Measurements from ENCODE around the gene YARS1. TPM values are rescaled to one million over a fixed set of nuclear protein-coding genes. Genes with fewer than 3 reads are reported as not detected.

Gene YARS1
- total and polyA plus RNA-seq, 2 of the 13 experiments (the other 11 are each of a cell fraction or from before 2014, with no cell fraction given) = 50.1 to 113 TPM

DNA sequence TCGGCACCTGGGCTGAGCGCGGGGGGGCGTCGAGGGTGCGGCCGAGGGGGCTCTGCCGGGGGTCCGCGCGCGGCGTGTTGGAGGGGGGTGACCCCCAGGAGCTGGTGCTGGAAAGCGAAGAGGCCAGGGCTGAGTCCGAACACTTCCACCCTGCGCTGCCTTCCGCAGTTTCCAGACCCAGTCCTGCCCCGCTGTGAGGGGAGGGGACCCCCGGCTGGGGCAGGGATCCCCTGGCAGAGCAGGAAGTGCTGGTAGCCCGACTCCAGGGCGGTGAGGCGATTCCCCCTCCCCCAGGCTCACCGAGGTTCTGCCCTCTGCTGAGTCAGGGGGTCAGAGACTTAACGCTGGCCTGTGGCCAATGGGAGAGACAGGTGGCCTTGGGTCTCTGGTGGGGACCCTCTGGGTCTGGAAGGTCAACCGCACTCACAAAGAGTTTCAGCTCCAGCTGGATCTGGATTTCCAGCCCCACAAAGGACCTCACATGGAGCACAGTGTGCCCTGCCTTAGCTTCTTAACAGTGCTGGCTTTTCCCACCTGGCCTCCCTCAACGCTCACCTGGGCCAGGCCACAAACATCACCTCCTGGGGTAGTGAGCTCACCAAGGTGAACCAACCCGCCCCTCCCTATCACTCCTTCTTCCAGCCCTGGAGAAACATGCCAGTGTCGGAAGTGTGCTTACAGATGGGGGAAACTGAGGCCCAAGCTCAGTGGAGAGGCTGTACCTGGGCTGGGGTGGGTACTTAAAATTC is 74.8 kb downstream of the YARS1 start (continued):
- TF ChIP-seq, protein P1, sequence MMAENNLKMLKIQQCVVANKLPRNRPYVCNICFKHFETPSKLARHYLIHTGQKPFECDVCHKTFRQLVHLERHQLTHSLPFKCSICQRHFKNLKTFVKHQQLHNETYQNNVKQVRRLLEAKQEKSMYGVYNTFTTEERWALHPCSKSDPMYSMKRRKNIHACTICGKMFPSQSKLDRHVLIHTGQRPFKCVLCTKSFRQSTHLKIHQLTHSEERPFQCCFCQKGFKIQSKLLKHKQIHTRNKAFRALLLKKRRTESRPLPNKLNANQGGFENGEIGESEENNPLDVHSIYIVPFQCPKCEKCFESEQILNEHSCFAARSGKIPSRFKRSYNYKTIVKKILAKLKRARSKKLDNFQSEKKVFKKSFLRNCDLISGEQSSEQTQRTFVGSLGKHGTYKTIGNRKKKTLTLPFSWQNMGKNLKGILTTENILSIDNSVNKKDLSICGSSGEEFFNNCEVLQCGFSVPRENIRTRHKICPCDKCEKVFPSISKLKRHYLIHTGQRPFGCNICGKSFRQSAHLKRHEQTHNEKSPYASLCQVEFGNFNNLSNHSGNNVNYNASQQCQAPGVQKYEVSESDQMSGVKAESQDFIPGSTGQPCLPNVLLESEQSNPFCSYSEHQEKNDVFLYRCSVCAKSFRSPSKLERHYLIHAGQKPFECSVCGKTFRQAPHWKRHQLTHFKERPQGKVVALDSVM (CRISPR knock-in tag; IDR thresholded peaks at IDR 0.05) = no peak
- TF ChIP-seq ZBTB7B (CRISPR knock-in tag; IDR thresholded peaks at IDR 0.05) = peak; percentile 80
- TF ChIP-seq, protein P2, sequence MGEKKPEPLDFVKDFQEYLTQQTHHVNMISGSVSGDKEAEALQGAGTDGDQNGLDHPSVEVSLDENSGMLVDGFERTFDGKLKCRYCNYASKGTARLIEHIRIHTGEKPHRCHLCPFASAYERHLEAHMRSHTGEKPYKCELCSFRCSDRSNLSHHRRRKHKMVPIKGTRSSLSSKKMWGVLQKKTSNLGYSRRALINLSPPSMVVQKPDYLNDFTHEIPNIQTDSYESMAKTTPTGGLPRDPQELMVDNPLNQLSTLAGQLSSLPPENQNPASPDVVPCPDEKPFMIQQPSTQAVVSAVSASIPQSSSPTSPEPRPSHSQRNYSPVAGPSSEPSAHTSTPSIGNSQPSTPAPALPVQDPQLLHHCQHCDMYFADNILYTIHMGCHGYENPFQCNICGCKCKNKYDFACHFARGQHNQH (CRISPR knock-in tag; IDR thresholded peaks at IDR 0.05) = 0 out of 2 replicates have a peak, but pooled peaks have one; percentile 32
- TF ChIP-seq TCF7L2 (IDR thresholded peaks at IDR 0.05; ENCODE audit: low read depth, low read length) = no peak
- no peak for TF ChIP-seq PRPF4 (IDR thresholded peaks at IDR 0.05; ENCODE audit: low read depth, low read length, poor library complexity, severe bottlenecking)
- TF ChIP-seq ZNF709 (CRISPR knock-in tag; IDR thresholded peaks at IDR 0.05) = no peak
- TF ChIP-seq ZBTB42 (CRISPR knock-in tag; IDR thresholded peaks at IDR 0.05) = no peak
- no peak; the same call in 1 of the 2 replicates for TF ChIP-seq EEA1 (CRISPR knock-in tag; IDR thresholded peaks at IDR 0.05; ENCODE audit: borderline replicate concordance)
- TF ChIP-seq RBM39 (IDR thresholded peaks at IDR 0.05; ENCODE audit: low read depth, low read length, poor library complexity, severe bottlenecking) = no peak
- no peak for TF ChIP-seq ZNF335 (CRISPR knock-in tag; IDR thresholded peaks at IDR 0.05)
- no peak for TF ChIP-seq FOXJ3 (CRISPR knock-in tag; IDR thresholded peaks at IDR 0.05; ENCODE audit: borderline replicate concordance)
- TF ChIP-seq SRY (CRISPR knock-in tag; IDR thresholded peaks at IDR 0.05) = 0 out of 2 replicates have a peak, but pooled peaks have one; percentile 21
- no peak for TF ChIP-seq PCBP1 (IDR thresholded peaks at IDR 0.05; ENCODE audit: borderline replicate concordance, low read depth, low read length)
- TF ChIP-seq ZNF251 (CRISPR knock-in tag; IDR thresholded peaks at IDR 0.05) = no peak
- no peak for TF ChIP-seq ATF1 (CRISPR knock-in tag; IDR thresholded peaks at IDR 0.05)
- 0 out of 2 replicates have a peak, but pooled peaks have one; percentile 27 for TF ChIP-seq BORCS8-MEF2B (CRISPR knock-in tag; IDR thresholded peaks at IDR 0.05)
- TF ChIP-seq, protein P3, sequence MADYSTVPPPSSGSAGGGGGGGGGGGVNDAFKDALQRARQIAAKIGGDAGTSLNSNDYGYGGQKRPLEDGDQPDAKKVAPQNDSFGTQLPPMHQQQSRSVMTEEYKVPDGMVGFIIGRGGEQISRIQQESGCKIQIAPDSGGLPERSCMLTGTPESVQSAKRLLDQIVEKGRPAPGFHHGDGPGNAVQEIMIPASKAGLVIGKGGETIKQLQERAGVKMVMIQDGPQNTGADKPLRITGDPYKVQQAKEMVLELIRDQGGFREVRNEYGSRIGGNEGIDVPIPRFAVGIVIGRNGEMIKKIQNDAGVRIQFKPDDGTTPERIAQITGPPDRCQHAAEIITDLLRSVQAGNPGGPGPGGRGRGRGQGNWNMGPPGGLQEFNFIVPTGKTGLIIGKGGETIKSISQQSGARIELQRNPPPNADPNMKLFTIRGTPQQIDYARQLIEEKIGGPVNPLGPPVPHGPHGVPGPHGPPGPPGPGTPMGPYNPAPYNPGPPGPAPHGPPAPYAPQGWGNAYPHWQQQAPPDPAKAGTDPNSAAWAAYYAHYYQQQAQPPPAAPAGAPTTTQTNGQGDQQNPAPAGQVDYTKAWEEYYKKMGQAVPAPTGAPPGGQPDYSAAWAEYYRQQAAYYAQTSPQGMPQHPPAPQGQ (CRISPR knock-in tag; IDR thresholded peaks at IDR 0.05; ENCODE audit: borderline replicate concordance) = no peak
- TF ChIP-seq ZBTB3 (CRISPR knock-in tag; IDR thresholded peaks at IDR 0.05; ENCODE audit: borderline replicate concordance, low read depth) = no peak
- TF ChIP-seq ZBTB43 (CRISPR knock-in tag; conservative IDR thresholded peaks at IDR 0.05) = no peak; the same call in 1 of the 2 replicates
- no peak for TF ChIP-seq ZNF18 (CRISPR knock-in tag; IDR thresholded peaks at IDR 0.05; ENCODE audit: insufficient replicate concordance)

Data from HepG2 (cell line).